ENCODE measurements around the gene VPS50.

DNA sequence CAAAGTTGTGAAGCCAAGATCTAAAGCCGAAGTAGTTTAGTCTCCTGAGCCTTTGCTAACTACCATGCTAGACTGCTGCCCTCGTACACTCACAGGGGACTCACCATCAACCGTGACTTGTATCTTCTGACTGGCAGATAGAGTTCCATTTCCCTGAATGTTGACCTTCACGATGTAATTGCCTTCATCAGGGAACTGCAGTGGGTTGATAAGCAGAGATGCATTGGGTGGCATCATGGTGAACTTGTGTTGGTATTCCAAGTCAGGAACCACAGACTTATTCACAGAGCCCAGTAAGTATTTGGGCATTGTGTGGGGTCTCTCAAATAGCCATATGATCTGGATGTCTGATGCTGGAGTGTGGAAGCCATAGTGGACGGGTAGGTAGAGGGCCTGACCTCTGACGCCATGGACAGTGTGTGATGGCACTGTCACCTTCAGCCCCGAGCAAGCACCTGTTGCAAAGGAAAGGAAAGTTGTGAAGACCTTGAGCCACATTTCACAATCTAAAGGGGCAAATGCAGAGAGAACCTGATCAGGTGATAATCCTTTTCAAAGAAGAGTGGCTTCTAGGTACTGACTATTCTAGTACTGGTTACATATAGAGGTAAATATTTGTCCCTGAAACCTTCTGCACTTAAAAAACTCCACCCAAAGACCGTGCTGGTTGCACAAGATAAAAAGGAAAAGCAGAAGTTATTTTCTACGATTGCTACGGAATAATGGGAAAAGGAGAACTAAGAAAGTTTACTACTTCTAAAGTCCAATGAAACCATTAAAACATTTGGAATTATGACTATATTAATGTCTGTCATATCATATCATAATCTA is 13.0 kb upstream of the VPS50 start:
- TF ChIP-seq, protein P1, sequence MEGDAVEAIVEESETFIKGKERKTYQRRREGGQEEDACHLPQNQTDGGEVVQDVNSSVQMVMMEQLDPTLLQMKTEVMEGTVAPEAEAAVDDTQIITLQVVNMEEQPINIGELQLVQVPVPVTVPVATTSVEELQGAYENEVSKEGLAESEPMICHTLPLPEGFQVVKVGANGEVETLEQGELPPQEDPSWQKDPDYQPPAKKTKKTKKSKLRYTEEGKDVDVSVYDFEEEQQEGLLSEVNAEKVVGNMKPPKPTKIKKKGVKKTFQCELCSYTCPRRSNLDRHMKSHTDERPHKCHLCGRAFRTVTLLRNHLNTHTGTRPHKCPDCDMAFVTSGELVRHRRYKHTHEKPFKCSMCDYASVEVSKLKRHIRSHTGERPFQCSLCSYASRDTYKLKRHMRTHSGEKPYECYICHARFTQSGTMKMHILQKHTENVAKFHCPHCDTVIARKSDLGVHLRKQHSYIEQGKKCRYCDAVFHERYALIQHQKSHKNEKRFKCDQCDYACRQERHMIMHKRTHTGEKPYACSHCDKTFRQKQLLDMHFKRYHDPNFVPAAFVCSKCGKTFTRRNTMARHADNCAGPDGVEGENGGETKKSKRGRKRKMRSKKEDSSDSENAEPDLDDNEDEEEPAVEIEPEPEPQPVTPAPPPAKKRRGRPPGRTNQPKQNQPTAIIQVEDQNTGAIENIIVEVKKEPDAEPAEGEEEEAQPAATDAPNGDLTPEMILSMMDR (IDR thresholded peaks at IDR 0.05; ENCODE audit: low read depth, low read length): no peak
- no peak for TF ChIP-seq POLR2A (IDR thresholded peaks at IDR 0.05; ENCODE audit: extremely low read depth, insufficient read length)

Measured in NB4 (cell line).